ENCODE measurements around the gene TMEM145.
A peak's percentile ranks its signal among the peaks of the same experiment; 100 is the strongest.

TMEM145 gene

DNA sequence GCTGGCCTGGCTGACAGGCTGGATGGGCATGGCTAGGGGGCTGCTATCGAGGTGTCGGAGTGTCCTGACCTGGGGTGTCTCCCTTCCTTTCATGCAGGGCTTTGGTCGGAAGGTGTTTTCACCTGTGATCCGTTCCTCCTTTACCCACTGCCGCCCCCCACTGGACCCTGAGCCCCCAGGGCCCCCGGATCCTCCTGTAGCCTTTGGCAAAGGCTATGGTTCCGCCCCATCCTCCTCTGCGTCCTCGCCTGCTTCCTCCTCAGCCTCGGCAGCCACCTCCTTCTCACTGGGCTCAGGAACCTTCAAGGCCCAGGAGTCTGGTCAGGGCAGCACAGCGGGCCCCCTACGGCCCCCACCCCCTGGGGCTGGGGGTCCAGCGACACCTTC is 23.0 kb upstream of the TMEM145 start:
- DNase-seq: no peak

- peak; percentile 32 for DNase-seq
These were observed 22.3 kb upstream of the TMEM145 start for GRCh38 chr19:42290523-42291434.

DNA sequence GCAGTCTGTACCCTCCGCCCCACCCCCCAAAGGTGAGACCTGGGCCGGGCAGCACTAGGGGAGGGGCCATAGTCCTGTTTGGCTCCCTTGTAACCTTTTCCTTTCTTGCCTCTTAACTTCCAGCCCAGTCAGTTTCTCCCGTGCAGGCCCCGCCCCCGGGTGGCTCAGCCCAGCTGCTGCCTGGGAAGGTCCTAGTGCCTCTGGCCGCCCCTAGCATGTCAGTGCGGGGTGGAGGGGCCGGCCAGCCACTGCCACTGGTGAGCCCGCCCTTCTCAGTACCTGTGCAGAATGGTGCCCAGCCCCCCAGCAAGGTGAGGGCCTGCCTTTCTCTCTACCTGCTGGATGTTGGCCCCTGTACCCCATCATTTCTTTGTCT is 21.7 kb upstream of the TMEM145 start:
- DNase-seq: no peak

DNA sequence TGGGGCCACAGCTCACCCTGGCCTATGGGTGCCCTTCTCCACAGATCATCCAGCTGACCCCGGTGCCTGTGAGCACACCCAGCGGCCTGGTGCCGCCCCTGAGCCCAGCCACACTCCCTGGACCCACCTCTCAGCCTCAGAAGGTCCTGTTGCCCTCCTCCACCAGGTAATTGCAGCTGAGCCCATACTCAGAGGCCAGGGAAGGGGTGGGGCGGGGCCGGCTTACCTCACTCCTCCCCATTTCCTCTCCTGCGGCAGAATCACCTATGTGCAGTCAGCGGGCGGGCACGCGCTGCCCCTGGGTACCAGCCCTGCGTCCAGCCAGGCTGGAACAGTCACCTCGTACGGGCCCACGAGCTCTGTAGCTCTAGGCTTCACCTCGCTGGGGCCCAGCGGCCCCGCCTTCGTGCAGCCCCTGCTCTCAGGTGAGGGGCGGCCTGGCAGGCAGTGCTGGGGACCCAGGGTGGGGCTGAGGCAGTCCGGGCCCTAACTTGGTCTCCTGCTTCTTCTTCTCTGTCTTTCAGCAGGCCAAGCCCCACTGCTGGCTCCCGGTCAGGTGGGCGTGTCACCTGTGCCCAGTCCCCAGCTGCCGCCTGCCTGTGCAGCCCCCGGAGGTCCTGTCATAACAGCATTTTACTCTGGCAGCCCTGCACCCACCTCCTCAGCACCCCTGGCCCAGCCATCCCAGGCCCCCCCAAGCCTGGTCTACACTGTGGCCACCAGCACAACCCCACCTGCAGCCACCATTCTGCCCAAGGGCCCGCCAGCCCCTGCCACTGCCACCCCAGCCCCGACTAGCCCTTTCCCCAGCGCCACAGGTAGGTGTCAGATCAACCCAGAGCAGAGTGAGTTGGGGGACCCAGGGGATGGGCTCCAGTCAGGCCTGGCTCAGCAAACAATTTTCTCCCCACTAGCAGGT is 20.8 kb upstream of the TMEM145 start:
- DNase-seq: no peak

DNA sequence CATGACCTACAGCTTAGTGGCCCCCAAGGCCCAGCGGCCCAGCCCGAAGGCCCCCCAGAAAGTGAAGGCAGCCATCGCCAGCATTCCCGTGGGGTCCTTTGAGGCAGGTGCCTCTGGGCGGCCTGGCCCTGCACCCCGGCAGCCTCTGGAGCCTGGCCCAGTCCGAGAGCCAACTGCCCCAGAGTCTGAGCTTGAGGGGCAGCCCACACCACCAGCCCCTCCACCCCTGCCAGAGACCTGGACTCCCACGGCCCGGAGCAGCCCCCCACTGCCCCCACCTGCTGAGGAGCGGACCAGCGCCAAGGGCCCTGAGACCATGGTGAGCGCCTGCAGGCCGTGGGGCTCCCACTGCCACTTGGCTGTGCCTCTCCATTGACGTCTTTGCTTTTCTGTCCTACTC is 20.1 kb upstream of the TMEM145 start:
- no peak for DNase-seq

- no peak for DNase-seq
These were observed 19.6 kb upstream of the TMEM145 start for GRCh38 chr19:42293540-42293939.

GRCh38 chr19:42293948-42294347 is 19.2 kb upstream of the TMEM145 start:
- DNase-seq: no peak

DNA sequence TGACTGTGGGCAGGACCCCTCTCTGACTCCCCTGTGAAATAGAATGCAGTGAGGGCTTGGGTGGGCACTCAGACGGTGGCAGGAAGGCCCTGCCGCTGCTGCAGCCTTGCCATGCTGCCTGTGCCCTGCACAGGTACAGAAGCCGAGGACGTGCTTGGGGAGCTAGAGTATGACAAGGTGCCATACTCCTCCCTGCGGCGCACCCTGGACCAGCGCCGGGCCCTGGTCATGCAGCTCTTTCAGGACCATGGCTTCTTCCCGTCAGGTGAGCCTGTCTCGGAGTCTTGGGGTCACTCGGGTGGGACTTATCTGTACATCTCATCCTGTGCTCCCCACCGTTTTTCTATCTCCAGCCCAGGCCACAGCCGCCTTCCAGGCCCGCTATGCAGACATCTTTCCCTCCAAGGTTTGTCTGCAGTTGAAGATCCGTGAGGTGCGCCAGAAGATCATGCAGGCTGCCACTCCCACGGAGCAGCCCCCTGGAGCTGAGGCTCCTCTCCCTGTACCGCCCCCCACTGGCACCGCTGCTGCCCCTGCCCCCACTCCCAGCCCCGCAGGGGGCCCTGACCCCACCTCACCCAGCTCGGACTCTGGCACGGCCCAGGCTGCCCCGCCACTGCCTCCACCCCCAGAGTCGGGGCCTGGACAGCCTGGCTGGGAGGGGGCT is 18.5 kb upstream of the TMEM145 start:
- no peak for DNase-seq

DNA sequence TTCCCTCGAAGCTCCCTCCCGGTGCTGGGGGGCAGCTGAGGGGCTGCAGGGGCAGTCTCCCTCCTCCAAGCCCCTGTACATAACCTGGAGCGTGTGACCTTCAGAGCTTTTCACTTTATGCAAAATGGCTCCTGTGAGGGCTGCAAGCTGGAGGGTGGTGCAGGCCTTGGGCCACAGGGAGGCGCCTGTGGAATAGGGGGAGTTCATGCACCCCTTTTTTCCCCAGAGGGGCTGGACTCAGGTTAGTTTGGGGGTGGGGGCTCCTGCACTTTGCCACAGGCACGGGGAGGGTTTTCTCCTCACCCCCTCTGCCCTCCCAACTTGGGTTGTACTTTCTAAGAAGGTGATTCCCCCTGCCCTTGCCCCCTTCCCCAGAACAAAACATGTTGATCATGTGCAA is 17.8 kb upstream of the TMEM145 start:
- DNase-seq: no peak

DNA sequence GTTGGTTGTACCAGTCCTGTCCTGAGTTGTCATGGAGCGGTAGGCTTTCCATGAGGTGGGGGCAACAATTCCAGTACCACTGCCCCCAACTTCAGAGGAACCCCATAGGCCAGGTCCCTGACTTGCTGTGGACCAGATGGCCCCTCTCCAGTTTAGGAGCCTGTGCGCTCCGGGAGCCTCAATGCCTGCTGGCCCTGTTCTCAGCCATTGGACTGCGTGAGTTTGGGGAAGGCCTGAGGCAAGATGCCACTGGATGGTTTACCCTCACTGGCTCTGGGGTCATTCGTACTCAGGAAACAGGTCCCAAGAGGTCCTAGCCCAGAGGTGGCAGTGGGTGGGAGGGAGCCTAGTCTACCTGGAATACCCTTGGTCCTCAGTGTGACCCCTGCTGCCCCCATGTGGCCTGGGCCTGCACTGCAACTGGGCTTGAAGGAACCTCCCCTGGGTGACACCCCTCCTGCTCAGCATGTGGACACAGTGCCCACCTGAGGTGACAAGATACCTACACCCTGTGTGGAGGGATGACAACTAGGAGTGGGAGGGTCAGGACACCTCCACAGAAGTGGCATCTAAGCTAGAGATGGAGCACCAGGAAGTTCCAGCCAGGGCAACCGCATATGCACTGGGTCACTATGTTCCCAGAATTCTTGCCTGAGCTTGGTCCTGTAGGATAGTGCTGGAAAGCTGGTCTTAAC is 17.1 kb upstream of the TMEM145 start:
- peak; percentile 59 for DNase-seq

- no peak for DNase-seq
These were observed 16.1 kb upstream of the TMEM145 start for GRCh38 chr19:42297039-42297438.

DNA sequence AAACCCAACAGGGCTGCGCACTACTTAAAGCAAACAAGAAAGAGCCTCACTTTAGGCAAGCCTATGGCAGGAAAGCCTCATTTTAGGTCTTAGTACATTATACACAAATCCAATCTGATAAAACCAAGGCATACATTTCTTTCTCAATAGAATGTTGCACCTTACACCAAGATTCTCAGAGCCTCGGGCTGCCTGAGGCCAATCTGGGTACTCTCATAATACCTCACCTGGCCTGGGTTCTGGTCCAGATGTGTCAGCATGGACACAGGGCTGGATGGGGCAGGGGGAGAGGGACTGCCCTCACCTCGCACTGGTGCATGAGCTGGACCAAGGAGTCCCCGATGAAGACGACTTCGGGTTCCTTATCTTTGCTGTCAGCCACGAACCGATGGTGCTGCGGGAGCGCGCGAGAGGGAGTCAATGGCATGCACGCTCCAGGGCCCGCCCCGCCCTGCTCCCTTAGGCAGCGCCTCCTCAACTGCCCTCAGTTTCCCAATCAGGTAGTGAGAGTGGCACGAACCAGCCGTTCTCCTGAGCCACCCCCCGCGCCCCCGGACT is 11.4 kb upstream of the TMEM145 start, which contains the start of gene PRR19:
TSS of gene PRR19 (plus strand) at position 487 of the 558 bp plus-strand sequence. CDS start 7,453 bp downstream, outside the sequence.
- DNase-seq: no peak

DNA sequence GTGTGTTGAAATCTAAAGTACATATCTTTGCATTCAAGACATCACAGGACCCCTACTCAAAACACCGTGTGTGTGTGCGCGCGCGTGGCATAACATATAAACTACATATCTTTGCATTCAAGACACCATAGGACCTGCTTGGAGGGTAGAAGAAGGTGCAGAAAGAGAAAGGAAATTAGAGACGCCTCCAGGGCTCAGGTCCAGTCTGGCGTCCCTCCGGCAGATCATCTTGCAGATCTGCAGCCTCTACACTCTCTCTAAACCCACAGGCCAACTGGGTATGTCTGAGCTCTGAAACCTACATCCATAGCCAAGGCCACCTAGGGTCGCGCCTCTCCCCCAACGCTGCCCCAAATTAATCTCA is 10.0 kb upstream of the TMEM145 start:
- DNase-seq: no peak

DNA sequence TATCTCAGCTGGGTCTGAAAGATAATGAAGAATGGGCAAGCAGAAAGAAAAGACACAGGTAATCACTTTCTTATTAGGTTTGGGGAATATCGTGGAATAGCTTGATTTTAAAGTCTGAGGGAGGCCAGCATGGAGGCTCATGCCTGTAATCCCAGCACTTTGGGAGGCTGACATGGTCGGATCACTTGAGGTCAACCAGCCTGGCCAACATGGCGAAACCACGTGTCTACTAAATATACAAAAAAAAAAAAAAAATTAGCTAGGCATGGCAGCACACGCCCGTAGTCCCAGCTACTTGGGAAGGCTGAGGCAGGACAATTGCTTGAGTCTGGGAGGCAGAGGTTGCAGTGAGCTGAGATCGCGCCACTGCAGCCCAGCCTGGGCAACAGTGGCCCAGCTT is 9.2 kb upstream of the TMEM145 start:
- DNase-seq: no peak

- DNase-seq: no peak
These were observed 6.5 kb upstream of the TMEM145 start for GRCh38 chr19:42306646-42307045.

DNA sequence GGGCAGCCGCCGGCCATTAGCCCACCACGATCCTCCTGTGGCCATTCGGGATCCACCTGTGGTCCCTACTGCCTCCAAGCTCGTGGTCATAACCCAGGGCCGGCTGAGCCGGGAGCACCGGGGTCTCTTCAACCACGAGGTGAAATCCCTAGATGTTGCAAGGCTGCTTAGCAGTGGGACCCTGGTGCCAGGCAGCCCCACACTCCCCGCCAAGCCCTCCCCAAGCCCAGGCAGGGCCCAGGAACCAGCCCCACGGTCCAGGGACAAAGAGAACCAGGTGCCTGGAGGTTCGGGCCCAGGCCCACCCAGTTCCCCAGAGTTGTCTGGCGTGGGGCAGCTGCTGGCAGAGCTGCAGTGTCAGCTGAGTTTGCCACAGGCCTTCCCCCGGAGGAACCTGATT is 3.4 kb upstream of the TMEM145 start:
- no peak for DNase-seq

DNA sequence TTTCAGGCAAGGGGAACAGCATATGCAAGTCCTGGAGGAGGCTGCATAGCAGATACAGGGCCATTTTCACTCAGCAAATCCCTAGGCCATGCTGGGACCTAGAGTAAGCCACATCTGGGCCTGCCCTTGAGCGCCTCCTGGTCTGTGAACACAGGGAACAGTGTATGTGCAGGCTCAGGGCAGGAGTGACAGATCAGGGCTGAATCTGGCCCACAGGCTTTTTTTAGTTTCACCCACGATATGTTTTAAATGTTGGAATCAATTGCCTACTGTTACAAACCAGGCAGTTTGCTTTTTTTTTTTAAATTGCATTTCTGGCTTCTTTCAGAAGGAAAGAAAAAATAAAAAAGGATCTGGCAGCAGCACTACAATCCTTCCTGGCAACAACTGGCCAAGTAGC is 1.5 kb upstream of the TMEM145 start:
- DNase-seq: no peak

- no peak for DNase-seq
These were observed 739 bp upstream of the TMEM145 start for GRCh38 chr19:42312370-42312769.

DNA sequence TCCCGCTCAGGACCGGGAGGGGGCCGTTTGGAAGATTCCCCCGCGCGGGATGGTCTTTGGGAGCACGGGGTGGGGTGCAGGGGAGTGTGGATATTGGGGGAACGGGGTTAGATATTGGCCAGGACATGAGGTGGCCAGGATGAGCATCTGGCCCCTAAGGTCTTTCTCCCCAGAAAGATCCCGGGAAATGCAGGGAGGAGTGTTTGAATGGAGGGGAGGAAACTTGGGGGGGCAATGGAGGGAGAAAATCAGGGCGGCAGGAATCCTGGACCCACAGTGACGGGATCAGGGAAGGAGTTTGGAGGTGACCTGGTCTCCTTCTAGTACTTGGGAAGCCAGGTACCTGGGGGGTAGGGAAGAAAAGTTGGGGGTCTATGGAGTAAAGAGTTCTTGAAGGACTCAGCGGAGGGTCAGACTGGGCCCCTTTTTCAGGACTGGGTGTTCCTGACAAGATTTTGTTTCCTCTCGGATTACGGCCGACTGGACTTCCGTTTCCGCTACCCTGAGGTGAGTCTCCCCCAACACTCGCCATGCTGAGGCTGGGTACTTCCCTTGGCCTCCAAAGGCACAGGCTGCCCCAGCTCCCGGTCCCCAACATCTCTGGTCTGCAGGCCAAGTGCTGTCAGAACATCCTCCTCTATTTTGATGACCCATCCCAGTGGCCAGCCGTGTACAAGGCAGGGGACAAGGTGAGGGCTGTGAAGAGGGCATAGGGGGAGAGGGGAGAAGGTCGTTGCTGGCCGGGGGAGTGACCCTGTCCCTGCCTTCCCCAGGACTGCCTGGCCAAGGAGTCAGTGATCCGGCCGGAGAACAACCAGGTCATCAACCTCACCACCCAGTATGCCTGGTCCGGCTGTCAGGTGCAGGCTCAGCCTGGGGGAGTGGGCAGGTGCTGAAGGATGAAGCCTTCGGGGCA is 989 bp downstream of the TMEM145 start:
- no peak for DNase-seq

GRCh38 chr19:42315024-42315423 is 1.9 kb downstream of the TMEM145 start:
- no peak for DNase-seq
